GM19351 (cell line): ENCODE results near the gene TMEM255B.

ENCODE experiments used
- ATAC-seq: cut with Tn5 transposase; IDR thresholded peaks from one replicate; pipeline ENCODE4 v1.9.1; 2021; ENCODE audit warnings: mild to moderate bottlenecking, moderate library complexity; ENCODE audit not compliant: unreplicated experiment

TMEM255B gene

DNA sequence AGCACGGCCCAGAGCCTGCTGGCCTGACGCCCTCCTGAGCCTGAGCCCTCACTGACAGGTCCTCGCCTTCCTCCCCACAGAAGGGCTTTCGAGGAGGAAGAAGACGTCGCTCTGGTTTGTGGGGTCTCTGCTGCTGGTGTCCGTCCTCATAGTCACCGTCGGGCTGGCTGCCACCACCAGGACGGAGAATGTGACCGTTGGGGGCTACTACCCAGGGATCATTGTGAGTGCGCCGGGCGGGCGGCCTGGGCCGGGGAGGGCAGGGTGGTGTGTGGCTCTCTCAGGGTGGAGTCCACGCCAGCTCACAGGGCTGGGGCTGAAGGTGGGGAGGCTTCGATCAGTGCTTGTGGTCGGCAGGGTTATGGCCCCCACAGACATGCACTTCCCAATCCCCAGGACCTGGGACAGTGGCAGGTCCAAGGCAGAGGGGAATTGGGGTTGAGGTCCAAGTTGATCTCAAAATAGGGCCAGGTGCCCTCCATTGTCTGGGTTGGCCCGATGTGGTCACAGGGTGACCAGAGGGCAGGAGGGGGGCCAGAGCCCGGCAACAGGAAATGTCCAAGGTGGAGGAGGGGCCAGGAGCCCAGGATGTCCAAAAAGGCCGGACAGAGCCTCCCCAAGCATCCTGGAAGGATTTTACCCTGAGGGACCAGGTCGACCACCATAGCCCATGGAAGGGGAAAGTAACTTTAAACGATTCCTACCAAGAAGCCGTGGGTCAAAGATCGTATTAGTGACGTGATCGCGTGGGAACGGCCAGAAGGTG is 7.2 kb downstream of the TMEM255B start:
- no peak for ATAC-seq

DNA sequence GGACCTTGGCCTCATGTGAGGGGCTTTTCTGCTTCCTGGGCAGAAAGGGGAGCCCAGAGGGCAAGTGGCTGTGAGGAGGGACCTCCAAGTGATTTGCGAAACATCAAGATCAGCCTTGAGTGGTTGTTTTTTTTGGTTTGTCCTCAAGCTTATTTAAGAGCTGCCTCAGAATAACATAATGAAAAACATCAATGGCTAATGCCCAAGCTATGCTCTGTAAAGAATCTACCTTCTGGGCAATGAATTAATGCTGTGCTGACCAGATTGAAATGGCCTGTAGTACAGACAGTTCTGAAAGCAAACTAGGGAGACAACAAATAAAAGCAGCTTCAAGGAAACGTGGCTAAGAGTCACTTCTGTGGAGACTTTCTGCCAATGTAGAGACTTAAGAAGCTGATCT is 8.3 kb downstream of the TMEM255B start:
- no peak for ATAC-seq

DNA sequence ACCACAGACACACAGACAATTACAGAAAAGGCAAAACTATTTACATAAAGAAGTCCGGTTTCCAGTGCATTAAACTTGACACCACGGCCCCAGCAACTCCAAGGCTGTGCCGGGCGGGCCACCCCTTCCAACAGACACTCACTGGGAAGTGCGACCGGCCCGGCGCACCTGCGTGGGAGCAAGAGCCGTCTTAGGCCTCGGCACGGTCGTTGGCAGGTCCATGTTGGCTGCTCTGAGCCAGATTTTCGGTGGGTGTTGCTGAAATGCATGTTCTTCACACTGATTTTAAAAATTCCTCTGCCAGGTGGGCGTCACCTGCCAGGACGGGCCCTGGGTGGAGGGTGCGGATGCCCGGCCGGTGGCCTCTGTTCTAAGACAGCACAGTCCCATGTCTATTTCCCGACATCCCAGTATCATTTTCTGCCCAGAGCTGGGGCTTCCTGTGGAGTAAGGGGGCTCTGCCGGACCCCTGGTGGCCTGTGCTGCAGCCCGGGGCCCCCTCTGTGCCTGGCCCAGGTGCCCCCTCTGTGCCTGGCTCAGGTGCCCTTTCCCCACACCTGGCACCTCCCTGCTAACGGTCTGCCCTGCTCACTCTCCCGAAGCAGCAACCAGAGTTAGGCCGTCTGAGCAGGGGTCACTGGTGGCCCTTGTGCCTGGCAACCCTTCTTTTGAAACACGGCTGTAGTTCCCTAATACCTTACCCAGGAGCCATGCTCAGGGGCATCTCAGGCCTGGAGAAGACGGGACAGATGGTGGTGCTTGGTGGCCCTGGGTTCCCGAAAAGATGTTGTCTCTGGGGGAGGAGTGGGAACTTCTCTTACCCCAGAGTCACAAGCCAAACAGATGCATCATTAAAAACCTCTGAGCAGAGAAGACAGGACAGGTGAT is 9.2 kb downstream of the TMEM255B start:
- no peak for ATAC-seq

DNA sequence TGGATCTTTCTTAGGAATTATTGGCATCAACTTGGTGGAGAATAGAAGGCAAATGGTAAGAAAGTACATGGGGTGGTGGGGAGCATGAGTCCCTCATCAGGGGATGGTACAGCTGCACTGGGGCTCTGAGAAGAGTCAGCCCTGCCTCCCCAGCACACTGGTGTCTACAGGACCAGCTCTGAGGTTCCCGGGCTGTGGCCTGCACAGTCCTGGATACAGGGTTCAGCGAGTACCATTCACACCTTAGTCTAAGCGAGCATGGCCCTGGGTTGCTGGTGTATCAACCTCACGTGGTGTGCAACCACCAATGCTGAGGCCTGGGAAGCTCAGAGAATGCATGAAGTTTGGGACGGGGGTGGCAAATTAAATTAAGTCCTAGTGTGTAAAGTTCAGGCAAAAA is 10.1 kb downstream of the TMEM255B start:
- no peak for ATAC-seq

DNA sequence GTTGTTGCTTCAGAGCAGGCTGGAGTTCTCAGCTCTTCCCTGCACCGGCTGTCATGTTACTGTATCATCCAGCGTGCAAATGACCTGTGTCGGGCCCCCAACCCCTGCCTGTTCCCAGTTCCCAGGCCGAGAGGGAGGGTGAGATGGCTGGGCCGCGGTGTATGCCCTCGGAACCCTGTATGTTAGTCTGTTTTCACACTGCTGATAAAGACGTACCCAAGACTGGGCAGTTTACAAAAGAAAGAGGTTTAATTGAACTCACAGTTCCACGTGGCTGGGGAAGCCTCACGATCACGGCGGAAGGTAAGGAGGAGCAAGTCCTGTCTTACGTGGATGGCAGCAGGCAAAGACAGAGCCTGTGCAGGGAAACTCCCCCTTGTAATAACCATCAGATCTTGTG is 10.9 kb downstream of the TMEM255B start:
- no peak for ATAC-seq

DNA sequence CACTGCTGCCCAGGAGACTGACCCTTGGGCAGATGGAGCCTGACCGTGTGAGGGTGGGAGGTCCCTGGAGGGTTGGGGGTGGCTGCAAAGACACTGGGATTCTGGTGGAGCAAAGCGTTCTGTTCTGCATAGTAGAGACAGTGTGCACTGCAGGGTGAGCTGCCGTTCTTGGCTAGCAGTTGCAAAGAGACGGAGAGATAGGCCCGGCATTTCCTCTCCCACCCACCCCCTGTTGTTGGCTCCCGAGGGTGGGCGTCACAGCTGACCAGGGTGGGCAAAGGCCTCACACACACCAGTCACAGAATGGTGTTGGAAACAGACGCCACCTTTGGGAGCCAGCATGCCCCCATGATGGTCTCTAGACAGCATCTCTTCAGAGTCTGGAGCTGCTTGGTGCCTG is 11.4 kb downstream of the TMEM255B start:
- no peak for ATAC-seq

DNA sequence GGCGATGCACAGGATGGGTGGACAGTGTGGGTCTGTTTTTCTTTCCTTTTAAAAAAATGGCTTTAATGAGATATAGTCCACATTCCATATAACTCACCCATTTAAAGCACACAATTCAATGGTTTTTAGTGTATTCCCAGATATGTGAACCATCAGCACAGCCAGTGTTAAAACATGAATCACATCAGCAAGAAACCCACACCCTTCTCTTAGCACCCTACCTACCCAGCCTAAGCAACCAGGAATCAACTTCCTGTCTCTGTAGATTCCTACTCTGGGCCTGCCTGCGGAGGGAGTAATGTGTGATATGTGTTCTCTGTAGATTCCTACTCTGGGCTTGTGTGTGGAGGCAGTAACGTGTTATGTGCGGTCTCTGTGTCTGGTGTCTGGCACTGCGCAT is 11.9 kb downstream of the TMEM255B start:
- ATAC-seq, result no peak

DNA sequence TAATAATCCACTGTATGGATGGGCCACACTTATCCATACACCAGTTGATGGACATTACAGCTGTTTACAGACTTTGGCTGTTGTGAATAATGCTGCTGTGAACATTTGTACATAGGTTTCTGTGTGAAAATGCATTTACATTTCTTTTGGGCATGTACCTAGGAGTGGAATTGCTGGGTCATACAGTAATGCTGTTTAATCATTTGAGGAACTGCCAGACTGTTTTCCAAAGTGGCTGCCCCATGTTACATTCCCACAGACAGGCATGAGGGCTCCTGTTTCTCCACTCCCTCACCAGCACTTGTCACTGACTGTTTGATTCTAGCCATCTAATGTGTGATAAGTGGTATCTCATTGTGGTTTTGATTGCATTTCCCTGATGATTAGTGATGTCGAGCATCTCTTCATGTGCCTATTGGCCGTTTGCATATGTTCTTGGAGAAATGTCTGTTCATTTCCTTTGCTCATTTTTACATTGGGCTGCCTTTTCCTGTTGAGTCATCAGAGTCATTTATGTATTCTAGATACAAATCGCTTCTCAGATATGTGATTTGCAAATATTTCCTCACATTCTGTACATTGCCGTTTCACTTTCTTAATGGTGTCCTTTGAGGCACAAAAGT is 12.8 kb downstream of the TMEM255B start:
- no peak for ATAC-seq

DNA sequence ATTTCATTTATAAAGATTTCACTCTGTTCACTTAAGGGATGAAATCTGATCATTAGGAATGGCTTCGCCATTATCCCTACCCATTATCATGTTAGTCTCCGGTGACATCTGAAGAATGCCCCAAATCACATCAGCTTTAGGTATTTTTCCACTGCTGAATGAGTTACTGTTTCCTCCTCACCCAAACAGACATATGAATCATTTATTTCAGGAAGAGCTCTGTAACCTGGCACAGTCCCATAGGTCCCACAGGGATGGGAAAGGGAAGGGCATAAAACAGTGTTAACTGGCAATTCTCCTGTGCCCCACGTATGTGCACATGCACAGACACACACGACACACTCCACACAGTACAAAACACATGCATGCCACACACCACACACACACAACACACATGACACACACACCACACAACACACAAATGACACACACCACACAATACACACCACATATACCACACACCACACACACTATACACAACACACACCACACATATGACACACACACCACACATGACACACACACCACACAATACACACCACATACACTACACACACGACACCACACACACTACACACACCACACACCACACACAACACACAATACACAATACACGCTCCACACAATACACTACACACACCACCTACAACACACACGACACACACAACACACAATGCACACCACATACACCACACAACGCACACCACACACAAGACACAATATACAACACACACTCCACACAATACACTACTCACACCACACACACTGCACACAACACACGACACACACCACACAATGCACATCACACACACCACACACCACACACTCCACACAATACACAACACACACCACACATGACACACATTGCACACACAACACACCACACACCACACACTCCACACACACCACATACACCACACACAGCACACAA is 15.4 kb downstream of the TMEM255B start:
- ATAC-seq, result no peak

DNA sequence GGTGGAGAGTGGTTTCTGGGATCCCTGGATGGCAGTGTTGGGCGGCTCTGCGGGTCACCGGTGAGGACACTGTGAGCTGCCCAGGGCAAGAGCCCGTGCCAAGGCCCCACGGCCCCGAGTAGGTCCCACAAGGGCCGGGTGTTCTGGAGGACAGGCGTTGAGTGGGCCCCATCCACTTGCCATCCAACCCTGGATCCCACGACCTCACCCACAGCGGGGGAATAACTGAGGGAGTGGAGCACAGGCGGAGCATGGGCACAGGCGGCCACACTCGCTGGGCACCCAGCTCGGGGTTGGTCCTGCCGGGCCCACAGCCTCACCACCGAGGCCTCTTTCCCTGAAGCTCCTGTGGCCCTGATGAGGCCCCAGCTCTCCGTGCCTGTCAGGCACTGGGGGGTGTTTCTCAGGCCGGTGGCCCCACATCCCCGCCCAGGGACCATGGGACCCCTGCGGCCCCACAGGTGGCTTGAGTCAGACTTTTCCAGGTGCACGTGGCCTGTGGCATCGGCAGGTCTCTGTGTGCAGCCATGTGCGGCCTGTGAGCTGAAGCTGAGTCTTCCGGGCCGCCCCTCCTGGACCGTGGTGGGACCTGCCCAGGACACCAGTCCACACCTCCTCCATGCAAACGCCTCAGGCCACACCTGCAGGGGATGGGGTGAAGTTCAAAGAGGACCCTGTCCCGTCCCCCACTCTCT is 16.6 kb downstream of the TMEM255B start:
- ATAC-seq, result no peak

DNA sequence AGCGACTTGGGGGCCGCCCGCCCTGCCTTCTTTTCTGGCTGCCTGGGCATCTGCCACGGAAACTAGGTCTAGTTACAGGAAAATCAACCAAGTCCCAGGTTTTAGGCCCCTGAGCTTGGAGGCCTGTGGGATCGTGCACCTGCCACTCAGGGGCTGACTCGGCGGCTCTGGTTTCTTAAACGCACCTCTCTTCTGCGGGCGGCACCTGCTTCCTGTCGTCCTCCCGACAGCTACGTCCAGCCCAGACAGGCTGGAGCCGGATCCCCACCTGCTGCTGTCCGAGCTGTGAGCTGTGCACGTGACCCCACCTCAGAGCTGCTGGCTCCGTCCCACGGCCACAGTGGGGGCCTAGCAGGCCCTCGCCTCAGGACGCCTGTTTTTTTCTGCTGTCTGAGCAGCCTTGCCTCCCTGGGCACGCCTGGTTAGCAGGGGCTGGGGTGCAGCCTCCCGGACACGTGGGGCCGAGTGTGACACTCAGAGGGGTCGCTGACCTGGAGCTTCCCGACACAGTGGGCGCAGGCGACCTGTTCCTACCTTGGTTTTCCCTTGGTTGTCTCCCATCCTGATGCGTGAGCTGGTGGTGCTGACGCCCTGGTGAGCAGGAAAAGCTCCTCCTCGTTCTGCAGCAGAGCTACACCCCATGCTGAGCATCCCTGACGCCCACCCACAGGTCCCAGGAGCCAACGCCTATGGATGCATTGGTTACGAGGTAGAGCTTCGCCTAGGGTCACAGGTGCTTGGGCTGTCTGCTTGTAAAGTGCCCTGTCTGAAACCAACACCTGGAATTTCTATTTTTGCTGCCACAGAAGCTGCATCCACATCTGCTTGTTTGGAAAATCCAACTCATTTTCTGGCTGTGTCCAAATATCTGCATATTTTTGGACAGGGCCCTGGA is 17.5 kb downstream of the TMEM255B start:
- ATAC-seq, result no peak

DNA sequence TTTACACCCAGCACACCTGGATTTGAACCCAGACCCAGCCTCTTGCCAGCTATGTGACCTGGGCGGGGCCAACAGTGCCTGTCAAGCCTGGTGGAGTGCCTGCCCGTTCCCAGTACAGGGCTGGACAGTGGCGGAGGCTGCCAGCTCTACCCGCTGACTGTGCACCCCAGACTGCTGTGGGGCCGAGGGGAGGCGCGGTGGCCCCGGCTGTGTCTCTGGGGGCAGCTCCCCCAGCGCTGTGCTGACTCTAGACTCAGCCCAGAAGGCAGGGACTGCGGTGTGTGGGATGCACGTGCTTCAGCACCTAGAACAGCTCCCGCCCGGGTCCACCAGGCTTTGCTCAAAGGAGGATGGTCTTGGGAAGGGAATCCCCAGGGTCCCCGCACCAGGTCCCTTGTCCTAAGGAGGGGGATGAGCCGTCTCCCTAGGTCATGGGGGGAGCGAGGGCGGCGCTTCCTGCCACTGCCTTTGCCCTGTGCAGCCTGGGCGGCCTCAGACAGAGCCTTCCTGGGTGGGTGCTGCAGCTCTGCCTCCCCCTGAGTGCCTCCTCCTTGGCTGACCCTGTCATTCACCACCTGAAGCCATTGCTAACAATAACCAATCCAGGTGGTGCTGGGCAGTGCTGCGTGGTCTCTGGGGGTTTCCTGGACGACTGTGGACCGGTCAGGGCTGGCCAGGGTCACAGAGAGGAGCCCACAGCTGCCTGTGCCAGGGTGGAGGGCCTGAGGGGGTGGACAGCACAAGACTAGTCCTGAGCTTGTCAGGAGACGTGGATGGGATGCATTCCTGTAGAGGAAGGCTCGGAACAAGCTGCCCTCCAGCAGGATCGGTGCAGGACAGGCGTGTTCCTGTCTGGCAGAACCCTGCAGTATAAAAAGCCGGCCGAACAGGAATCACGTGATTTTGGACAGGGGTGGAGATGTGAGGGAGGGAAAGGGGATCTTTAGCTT is 18.6 kb downstream of the TMEM255B start:
- ATAC-seq, result no peak

DNA sequence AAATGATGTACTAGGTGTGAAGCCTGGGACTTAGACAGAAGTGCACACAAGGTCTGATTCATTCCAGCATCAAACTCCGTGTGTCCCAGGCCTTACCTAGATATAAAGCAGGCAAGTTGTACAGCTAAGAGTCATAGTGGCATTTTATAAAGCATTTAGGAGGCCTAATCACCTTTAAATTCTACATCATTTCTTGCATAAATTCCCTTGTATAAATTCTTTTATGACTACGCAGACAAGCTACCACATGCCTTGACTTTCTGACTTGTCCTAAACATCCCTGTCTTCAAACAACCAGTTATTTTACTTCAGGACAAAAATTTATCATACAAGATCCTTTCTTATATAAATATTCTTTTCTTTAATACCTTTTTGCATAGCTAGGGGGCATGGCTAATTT is 22.5 kb downstream of the TMEM255B start:
- no peak for ATAC-seq

DNA sequence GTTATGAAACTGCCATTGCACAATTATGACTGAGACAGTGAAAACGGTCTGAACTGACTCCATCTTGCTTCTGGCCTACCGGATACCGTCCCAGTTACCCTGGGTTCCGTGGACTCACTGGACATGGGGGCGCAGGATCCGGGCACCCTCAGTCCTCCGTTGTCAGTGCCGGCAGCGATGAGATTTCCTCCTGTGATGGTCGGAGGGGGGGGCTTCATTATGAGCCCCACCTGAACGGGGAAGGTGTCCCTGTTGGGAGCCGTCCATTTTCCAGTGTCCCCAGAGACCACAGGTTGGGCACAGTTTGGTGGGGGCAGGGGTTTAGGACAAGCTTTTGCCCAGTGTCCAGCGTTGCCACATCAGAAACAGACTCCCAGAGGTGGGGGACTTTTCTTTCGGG is 23.4 kb downstream of the TMEM255B start:
- ATAC-seq, result no peak

DNA sequence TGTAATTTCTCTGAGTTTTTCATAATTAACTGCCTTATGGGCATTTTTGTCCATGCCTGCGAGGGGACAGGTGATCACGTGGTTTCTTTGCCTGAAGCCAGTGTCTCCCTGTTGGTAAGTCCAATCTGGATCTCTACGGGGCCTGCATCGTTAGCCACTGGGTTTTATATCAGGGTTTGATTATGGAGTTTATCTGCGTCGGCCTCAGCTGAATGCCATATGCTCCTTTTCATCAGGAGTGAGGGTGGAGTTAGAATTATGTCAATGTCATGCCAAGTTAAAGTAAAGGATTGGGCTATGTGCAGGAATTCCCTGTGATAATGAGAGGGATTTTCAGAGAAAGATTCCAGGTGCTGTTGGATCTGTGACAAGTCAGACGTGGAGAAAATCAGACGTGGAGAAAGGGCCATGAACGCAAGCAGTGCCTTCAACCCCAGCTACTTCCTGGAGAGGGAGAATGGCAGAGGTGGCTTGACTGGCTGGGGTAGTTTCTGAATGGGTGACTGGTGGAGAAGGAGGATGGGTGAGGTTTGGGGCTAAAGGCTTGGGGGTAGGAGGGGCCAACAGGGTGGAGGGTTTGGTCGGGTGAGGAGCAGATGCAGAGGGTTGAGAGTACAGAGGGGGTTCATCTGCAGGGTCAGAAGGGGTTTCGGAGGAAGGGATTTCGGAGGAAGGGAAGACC is 24.3 kb downstream of the TMEM255B start:
- ATAC-seq, result no peak

DNA sequence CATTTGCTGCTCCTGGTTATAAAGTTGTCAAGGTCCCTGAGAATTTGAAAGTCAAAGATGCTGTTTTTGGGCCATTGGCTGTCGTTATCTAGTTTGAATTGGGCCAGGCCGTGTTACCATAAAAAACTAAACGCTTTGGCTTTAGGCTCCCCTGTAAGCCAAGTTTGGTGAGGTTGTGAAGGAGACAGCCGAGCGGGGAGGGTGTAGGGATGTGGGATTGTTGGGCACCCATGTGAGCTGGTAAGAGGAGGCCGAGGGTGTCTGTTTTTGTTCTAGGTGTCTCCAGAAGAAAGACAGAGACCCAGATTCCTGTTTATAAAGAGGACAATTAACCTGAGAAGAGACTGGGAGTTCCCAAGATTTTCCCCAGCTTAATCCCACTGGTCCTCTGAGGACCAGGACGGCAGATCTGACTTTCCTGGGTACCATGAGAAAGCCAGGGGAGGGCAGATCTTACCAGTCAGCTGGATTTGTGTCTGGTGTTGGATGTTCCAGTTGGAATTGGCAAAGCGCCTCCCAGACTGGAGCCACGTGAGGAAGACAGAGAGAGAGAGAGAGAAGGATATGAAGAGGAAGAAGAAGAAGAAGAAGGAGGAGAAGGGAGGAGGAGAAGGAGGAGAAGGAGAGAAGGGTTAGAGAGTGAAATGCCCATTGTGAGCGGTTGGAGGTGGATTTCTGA is 25.1 kb downstream of the TMEM255B start:
- no peak for ATAC-seq

DNA sequence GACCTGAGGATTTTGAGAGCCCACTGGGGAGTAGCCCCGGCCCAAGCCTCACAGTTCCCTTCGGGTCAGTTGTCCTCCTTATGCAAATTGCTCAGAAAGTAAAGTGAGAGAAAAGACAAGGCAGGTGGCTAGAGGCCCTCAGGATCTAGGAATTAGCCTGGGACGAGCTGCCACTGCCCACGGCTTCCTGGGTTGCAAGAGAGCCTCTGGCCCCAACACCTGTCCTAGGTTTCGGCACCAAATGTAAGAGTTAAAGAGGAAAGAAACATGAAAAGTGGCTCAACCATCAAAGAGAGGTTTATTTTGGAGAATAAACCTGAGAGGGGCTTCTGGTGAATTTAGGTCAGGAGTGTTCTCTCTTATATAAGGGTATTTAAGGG is 25.6 kb downstream of the TMEM255B start:
- ATAC-seq, result no peak
